ENCODE results near the gene ASAP3. TPM values are rescaled to one million over a fixed set of nuclear protein-coding genes. Genes with fewer than 3 reads are reported as not detected.

ASAP3 gene
- total RNA-seq, 2 donors from 2014 or later = 28.2 to 50.4 TPM

- Histone ChIP-seq H3K4me3 (no peak overlapping the region), H3K4me1 (ENCODE audit: control insufficient read depth in 1 of 2, low read depth in 2 of 2) (peaks cover 0 to 15% of the 10 kb centered on the region in 2 donors), H3K9me3 (no peaks in the 10 kb centered on the region), H3K36me3 (peaks cover 16% of the 10 kb centered on the region), H3K27me3 (replicated peaks; ENCODE audit: insufficient read depth) (no peaks in the 10 kb centered on the region), H3K27ac (no peak overlapping the region)
- TF ChIP-seq CTCF (IDR thresholded peaks at IDR 0.05) = no peak
- DNase-seq (ENCODE audit: low spot score) = no peak
- no peak for ATAC-seq (ENCODE audit: insufficient number of reproducible peaks, low FRiP score, low read depth)
These were observed 94.1 kb downstream of the ASAP3 start for GRCh38 chr1:23389837-23390321.

- no peak for DNase-seq (ENCODE audit: low spot score)
- no peak for ATAC-seq (ENCODE audit: insufficient number of reproducible peaks, low FRiP score, low read depth)
- no peaks in the 10 kb centered on the region for H3K27me3 ChIP-seq (replicated peaks; ENCODE audit: insufficient read depth)
- H3K4me1 ChIP-seq (ENCODE audit: control insufficient read depth in 1 of 2, low read depth in 2 of 2) = peaks cover 3 to 24% of the 10 kb centered on the region in 2 donors
- no peak overlapping the region for H3K4me3 ChIP-seq
- no peak for TF ChIP-seq CTCF (IDR thresholded peaks at IDR 0.05)
- H3K9me3 ChIP-seq = no peaks in the 10 kb centered on the region
- peaks cover 10% of the 10 kb centered on the region for H3K36me3 ChIP-seq
- no peak overlapping the region for H3K27ac ChIP-seq
These were observed 96.5 kb downstream of the ASAP3 start for GRCh38 chr1:23387494-23387893.

- TF ChIP-seq CTCF (IDR thresholded peaks at IDR 0.05) = no peak
- Histone ChIP-seq H3K27ac (peak overlapping the region in 1 of 2 donors; percentile 11), H3K4me3 (no peak overlapping the region), H3K9me3 (no peaks in the 10 kb centered on the region), H3K4me1 (ENCODE audit: control insufficient read depth in 1 of 2, low read depth in 2 of 2) (peaks cover 3 to 11% of the 10 kb centered on the region in 2 donors), H3K36me3 (peaks cover 10% of the 10 kb centered on the region), H3K27me3 (replicated peaks; ENCODE audit: insufficient read depth) (no peaks in the 10 kb centered on the region)
- DNase-seq (ENCODE audit: low spot score) (no peak), ATAC-seq (ENCODE audit: insufficient number of reproducible peaks, low FRiP score, low read depth) (no peak)
These were observed 98.8 kb downstream of the ASAP3 start for GRCh38 chr1:23385119-23385621.

- TF ChIP-seq CTCF (IDR thresholded peaks at IDR 0.05) = no peak
- Histone ChIP-seq H3K27ac (peak overlapping the region in 1 of 2 donors; percentile 11), H3K4me1 (ENCODE audit: control insufficient read depth in 1 of 2, low read depth in 2 of 2) (peaks cover 3 to 9% of the 10 kb centered on the region in 2 donors), H3K27me3 (replicated peaks; ENCODE audit: insufficient read depth) (no peaks in the 10 kb centered on the region), H3K36me3 (peaks cover 10% of the 10 kb centered on the region), H3K4me3 (no peak overlapping the region), H3K9me3 (no peaks in the 10 kb centered on the region)
- no peak for DNase-seq (ENCODE audit: low spot score)
- ATAC-seq (ENCODE audit: insufficient number of reproducible peaks, low FRiP score, low read depth) = no peak
These were observed 99.5 kb downstream of the ASAP3 start for GRCh38 chr1:23384312-23385058.

GRCh38 chr1:23383577-23384311, 100.2 kb downstream of the ASAP3 start:
- H3K4me1 ChIP-seq (ENCODE audit: control insufficient read depth in 1 of 2, low read depth in 2 of 2) = peaks cover 3 to 9% of the 10 kb centered on the region in 2 donors
- no peaks in the 10 kb centered on the region for H3K27me3 ChIP-seq (replicated peaks; ENCODE audit: insufficient read depth)
- peak overlapping the region in 1 of 2 donors; percentile 18 for H3K27ac ChIP-seq
- ATAC-seq (ENCODE audit: insufficient number of reproducible peaks, low FRiP score, low read depth) (no peak), DNase-seq (ENCODE audit: low spot score) (no peak)
- H3K9me3 ChIP-seq = no peaks in the 10 kb centered on the region
- H3K4me3 ChIP-seq = no peak overlapping the region
- H3K36me3 ChIP-seq = peaks cover 10% of the 10 kb centered on the region
- TF ChIP-seq CTCF (IDR thresholded peaks at IDR 0.05) = no peak

All from thoracic aorta (tissue), 2 donors.